Uterus (tissue), 4 donors: ENCODE data around the gene SARDH. TPM values are rescaled to one million over a fixed set of nuclear protein-coding genes. Genes with fewer than 3 reads are reported as not detected.

ENCODE experiments used
- DNase-seq, 2 donors: peaks; one replicate each; pipeline ENCODE4 v3.0.0-alpha.2; 2019 to 2020
- H3K27ac ChIP-seq, 2 donors: fragments of 200-600 bp; sonication (generic); 1 replicate in 1 of 2; 2 replicates in 1 of 2; pipeline ENCODE4 v1.5.1; 2016 to 2018
- H3K27me3 ChIP-seq, 2 donors: fragments of 200-600 bp; sonication (generic); one replicate each; pipeline ENCODE4 v1.5.1; 2018 to 2019; ENCODE audit warnings: control low read depth in 1 of 2
- H3K36me3 ChIP-seq, 2 donors: fragments of 200-600 bp; sonication (generic); one replicate each; pipeline ENCODE4 v1.5.1; 2019; ENCODE audit warnings: control low read depth in 1 of 2
- H3K4me1 ChIP-seq, 2 donors: fragments of 200-600 bp; sonication (generic); one replicate each; pipeline ENCODE4 v1.5.1; 2018 to 2019; ENCODE audit warnings: control low read depth in 1 of 2
- H3K4me3 ChIP-seq, 2 donors: fragments of 200-600 bp; sonication (generic); 1 replicate in 1 of 2; 2 replicates in 1 of 2; pipeline ENCODE4 v1.5.1; 2018 to 2019; ENCODE audit warnings: mild to moderate bottlenecking in 1 of 2
- H3K9me3 ChIP-seq, 2 donors: fragments of 200-600 bp; sonication (generic); one replicate each; pipeline ENCODE4 v1.5.1; 2019; ENCODE audit warnings: control low read depth in 1 of 2
- POLR2A ChIP-seq, 2 donors: fragments of 450-650 bp; IDR thresholded peaks; one replicate each; pipeline ENCODE4 v1.6.1; 2016; ENCODE audit warnings: antibody characterized with exemption in 2 of 2, mild to moderate bottlenecking in 1 of 2, moderate library complexity in 1 of 2
- intact Hi-C: fragments of 100-400 bp; cut with DNase I; formaldehyde crosslinking; loops from one replicate; pipeline ENCODE4 v1.15.1; 2023; ENCODE audit warnings: low total_unique reads
- total RNA-seq, 4 donors: library from RNA; depleted of rRNA in 3 of 4; stranded (reverse); fragments of >200 nt in 3 of 4; gene quantifications; one replicate each; pipeline versions ENCODE4 v1.1.0 to v1.2.4, GENCODE V29; 2014 to 2023
- TF ChIP-seq, protein P1 (sequence below), 4 experiments: fragments of 200-600 bp in 2 of 4; fragments of 450-650 bp in 2 of 4; sonication (generic) in 2 of 4; IDR thresholded peaks; one replicate each; pipeline ENCODE4 v1.5.1; 2016 to 2019; ENCODE audit warnings: antibody characterized with exemption in 4 of 4, mild to moderate bottlenecking in 2 of 4, moderate library complexity in 1 of 4
- donor health status: DM: yes; HTN: yes; CAD: no.

The SARDH gene
- total RNA-seq, 4 donors from 2014 or later, result 2.7 to 14.1 TPM; not detected in 2

DNA sequence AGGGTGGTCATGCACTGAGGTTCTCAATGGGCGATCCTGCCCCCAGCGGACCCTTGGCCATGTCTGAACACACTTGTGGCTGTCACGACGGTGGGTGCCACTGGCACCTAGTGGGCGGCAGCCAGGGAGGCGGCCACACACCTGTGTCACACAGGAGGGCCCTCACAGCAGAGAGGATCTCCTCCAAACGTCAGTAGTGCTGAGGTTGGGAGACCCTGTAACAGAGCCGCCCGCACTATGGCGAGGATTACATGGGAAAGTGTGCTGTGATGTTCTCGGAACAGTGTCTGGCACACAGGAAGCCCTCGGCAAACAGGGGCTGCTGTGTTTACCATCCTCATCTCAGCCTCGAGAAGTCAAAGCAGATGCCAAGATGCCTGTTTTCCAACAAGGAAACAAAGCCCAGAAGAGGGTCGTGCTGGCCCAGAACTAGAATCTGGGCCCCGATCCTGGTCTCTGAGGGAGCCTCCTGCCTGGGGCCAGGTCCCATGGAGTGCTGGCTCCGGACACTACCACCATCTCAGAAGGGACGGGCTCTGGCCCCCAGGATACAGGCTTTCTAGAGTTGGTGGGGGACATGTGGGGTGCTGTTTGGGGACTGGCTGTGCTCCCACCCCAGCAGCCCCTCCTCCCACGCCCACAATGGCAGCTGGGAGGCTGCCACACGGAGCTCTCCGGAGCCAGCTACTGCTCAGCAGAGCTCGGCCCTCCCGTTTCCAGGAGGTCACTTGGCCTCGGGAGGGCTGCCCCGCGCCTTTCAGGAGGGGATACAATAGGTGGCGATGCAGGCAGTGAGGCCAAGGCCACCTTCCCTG lies 53.8 kb downstream of the SARDH start:
- no peak for DNase-seq
- Histone ChIP-seq H3K9me3 (no peaks in the 10 kb centered on the region), H3K4me1 (no peaks in the 10 kb centered on the region), H3K36me3 (no peaks in the 10 kb centered on the region), H3K27ac (peak overlapping the region in 1 of 2 donors; percentile 47), H3K4me3 (no peak overlapping the region), H3K27me3 (no peaks in the 10 kb centered on the region)
- intact Hi-C loops, result no loop called here
- TF ChIP-seq, protein P1, sequence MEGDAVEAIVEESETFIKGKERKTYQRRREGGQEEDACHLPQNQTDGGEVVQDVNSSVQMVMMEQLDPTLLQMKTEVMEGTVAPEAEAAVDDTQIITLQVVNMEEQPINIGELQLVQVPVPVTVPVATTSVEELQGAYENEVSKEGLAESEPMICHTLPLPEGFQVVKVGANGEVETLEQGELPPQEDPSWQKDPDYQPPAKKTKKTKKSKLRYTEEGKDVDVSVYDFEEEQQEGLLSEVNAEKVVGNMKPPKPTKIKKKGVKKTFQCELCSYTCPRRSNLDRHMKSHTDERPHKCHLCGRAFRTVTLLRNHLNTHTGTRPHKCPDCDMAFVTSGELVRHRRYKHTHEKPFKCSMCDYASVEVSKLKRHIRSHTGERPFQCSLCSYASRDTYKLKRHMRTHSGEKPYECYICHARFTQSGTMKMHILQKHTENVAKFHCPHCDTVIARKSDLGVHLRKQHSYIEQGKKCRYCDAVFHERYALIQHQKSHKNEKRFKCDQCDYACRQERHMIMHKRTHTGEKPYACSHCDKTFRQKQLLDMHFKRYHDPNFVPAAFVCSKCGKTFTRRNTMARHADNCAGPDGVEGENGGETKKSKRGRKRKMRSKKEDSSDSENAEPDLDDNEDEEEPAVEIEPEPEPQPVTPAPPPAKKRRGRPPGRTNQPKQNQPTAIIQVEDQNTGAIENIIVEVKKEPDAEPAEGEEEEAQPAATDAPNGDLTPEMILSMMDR (IDR thresholded peaks at IDR 0.05), result no peak
- TF ChIP-seq POLR2A (IDR thresholded peaks at IDR 0.05), result no peak

DNA sequence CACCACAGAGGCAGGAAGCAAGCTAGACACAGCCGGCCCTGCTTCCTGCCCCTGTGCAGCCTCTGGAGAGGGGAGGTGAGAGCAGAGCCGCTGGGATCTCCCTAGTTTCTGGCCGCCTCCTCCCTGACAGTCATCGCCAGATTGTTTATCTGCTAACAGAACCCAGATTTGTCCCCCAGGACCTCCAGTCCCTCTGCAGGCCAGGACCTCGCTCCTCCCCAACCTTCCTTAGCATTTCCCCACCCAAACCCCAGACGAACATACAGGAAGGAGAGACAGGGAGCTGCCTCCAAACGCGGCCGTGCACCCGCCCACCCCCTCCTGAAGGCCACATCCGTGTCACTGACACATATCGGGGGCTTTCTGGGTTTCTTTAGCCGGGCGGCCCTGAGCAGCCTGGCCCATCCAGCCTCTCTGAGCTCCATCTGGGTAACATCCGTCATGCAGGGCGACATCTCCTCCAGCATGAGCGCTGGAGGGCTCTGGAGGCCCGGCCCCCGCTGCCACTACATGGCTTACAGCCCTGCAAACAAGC lies 54.5 kb downstream of the SARDH start:
- H3K9me3 ChIP-seq, result no peaks in the 10 kb centered on the region
- peak in 1 of 2 donors; percentile 38 for DNase-seq
- TF ChIP-seq POLR2A (IDR thresholded peaks at IDR 0.05), result no peak
- no peaks in the 10 kb centered on the region for H3K36me3 ChIP-seq
- H3K4me3 ChIP-seq, result no peak overlapping the region
- no peaks in the 10 kb centered on the region for H3K27me3 ChIP-seq
- H3K4me1 ChIP-seq, result no peaks in the 10 kb centered on the region
- peak overlapping the region in 1 of 2 donors; percentile 47 for H3K27ac ChIP-seq
- intact Hi-C loops, result no loop called here

DNA sequence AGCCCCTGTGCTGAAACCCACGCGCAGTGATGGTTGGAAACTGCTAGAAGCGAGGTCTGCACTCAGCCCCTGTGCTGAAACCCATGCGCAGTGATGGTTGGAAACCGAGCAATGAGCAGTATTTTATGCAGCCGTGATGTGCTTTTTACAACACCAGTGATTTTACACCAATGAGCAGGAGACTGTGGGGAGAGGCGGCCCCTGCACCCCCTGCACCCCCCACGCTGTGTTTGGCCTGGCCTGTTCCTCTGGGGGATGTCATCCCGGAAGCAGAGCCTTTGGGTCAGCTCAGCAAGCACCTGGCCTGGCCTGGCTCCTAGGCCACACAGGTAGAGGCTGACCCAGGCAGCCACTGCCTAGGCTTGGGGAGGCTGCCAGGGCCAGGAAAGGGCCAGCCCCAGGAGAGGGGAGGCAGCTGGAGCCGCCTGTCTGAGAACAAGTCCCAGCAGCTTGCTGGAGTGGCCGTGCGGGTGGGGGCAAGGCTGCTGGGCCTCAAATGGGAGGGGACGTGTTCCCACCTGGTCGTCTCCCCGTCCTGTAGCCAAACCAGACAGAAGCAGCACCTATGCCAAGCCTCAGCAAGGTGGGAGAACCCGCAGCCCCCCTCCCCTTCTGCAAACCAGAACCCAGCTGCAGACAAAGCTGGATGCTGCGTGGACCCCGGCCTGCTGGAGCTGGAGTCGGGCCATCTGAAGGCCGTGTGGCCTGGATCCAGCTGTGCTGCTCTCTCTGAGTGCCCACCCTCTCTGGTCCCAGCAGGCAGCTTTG lies 55.1 kb downstream of the SARDH start:
- TF ChIP-seq, protein P1 (IDR thresholded peaks at IDR 0.05), result no peak
- no peak for TF ChIP-seq POLR2A (IDR thresholded peaks at IDR 0.05)
- Histone ChIP-seq H3K27ac (peak overlapping the region; percentile 2 to 47), H3K4me3 (no peak overlapping the region), H3K9me3 (no peaks in the 10 kb centered on the region), H3K27me3 (no peaks in the 10 kb centered on the region), H3K4me1 (no peaks in the 10 kb centered on the region), H3K36me3 (no peaks in the 10 kb centered on the region)
- no peak for DNase-seq
- intact Hi-C loops, result no loop called here

DNA sequence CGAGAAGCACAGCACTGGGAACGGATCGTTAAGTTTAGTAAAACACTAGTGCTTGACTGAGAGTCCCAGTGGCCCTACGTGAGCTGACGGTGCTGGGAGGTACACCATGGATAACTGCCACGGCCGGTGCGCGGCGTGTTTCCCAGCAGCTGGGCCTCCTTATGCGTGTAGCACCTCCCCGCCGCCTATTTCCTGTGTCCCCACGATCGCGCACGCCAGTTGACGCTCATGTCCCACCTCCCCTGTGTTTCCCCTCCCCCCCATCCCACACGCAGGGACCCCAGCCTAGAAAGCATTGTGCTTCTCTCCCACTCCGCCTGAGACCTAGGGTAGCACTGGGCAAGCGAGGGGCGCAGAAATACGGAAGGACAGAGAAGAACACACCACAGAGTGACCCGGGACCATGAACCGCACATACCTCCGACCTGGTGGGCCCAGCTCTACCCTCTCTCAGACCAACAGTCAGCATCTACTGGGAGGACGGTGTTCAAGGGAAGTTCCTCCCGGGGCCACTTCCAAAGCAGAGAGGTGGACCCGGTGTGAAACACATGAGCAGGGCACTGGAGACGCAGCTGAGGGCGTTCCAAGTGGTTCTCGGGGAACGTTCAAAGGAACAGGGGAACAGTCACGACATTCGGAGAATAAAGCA lies 56.4 kb downstream of the SARDH start:
- H3K4me3 ChIP-seq, result no peak overlapping the region
- intact Hi-C loops, result no loop called here
- TF ChIP-seq, protein P1 (IDR thresholded peaks at IDR 0.05), result no peak
- no peak for TF ChIP-seq POLR2A (IDR thresholded peaks at IDR 0.05)
- no peaks in the 10 kb centered on the region for H3K9me3 ChIP-seq
- H3K27ac ChIP-seq, result no peak overlapping the region
- H3K36me3 ChIP-seq, result no peaks in the 10 kb centered on the region
- no peaks in the 10 kb centered on the region for H3K27me3 ChIP-seq
- no peak for DNase-seq
- H3K4me1 ChIP-seq, result no peaks in the 10 kb centered on the region

DNA sequence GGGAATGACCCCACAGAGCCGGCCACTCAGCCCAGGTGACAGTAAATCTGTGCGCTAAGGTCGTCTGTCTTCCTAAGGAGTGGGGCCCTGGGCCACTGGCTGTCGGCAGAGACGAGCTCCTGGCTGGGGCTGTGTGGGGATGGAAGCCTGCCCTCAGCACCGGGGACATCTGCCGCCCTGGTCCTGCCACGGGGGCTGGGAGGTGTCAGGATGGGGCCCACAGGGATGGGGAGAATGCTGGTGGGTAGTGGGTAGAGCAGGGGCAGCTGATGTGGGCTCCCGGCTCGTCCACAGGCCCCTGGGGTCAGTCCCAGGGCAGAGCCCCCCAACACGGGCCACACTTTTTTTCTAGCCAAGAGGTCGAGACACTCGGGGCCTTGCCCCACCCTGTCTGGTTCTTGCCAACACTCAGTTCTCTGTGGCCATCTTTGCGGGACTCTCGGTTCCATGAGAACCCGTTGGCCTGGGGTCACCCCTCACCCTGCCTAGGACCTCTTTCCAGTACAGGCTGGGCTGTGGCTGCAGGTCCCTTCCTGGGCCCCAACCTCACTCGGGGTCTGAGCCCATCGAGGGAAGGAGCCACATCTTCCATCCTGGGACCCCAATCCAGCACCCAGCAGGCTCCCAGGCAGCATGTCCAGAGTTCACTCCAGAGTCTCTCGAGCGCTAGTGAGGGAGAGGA lies 57.0 kb downstream of the SARDH start:
- Histone ChIP-seq H3K27ac (no peak overlapping the region), H3K36me3 (no peaks in the 10 kb centered on the region), H3K4me1 (no peaks in the 10 kb centered on the region), H3K4me3 (no peak overlapping the region), H3K27me3 (no peaks in the 10 kb centered on the region), H3K9me3 (no peaks in the 10 kb centered on the region)
- DNase-seq, result no peak
- intact Hi-C loops, result no loop called here
- no peak for TF ChIP-seq POLR2A (IDR thresholded peaks at IDR 0.05)
- TF ChIP-seq, protein P1 (IDR thresholded peaks at IDR 0.05), result no peak
